T-helper 1 cell treated with Interleukin-12 subunit alpha and Interleukin-12 subunit beta and Interleukin-4 antibody, amounts not matched to agents 30 μg/mL and 1 μg/mL, for 36 hours (primary cell): ENCODE measurements around the gene FOCAD.
"Not testable (repeated sequence)": the region's sequence is repeated elsewhere in the genome, so short reads cannot be mapped to it uniquely, and the experiment has no call there.

Experiments
- H3K27ac Mint-ChIP-seq: one replicate; pipeline ENCODE4 v1.8.0; 2021; ENCODE audit warnings: mild to moderate bottlenecking, mixed read lengths
- H3K27me3 Mint-ChIP-seq: one replicate; pipeline ENCODE4 v1.8.0; 2021; ENCODE audit warnings: low read depth, mixed read lengths
- H3K36me3 Mint-ChIP-seq: one replicate; pipeline ENCODE4 v1.8.0; 2021; ENCODE audit warnings: low read depth, mixed read lengths
- H3K4me1 Mint-ChIP-seq: one replicate; pipeline ENCODE4 v1.8.0; 2021; ENCODE audit warnings: low read depth, mixed read lengths
- H3K4me3 Mint-ChIP-seq: one replicate; pipeline ENCODE4 v1.8.0; 2021; ENCODE audit warnings: mild to moderate bottlenecking, moderate library complexity, mixed read lengths
- H3K9me3 Mint-ChIP-seq: one replicate; pipeline ENCODE4 v1.8.0; 2021; ENCODE audit warnings: mixed read lengths

FOCAD gene

GRCh38 chr9:20684035-20684874 lies at the start of gene FOCAD:
Gene FOCAD (plus strand): TSS chr9:20684259. CDS start chr9:20715354, 31,095 bp downstream.
- Mint-ChIP-seq H3K4me3 (peak within 1 kb of the TSS; percentile 88), H3K9me3 (no peaks in the 10 kb centered on the region), H3K4me1 (peaks cover 13% of the 10 kb centered on the region), H3K36me3 (peaks cover 3% of the 10 kb centered on the region), H3K27ac (peak within 1 kb of the TSS; percentile 87), H3K27me3 (no peaks in the 10 kb centered on the region)

GRCh38 chr9:20634895-20635294 lies 49.2 kb upstream of the FOCAD start:
- no peak overlapping the region for H3K27ac Mint-ChIP-seq
- H3K4me3 Mint-ChIP-seq, result no peak overlapping the region
- H3K9me3 Mint-ChIP-seq, result no peaks in the 10 kb centered on the region
- peaks cover 39% of the 10 kb centered on the region for H3K27me3 Mint-ChIP-seq
- H3K4me1 Mint-ChIP-seq, result no peaks in the 10 kb centered on the region
- no peaks in the 10 kb centered on the region for H3K36me3 Mint-ChIP-seq

GRCh38 chr9:20636888-20637440 lies 47.1 kb upstream of the FOCAD start:
- peaks cover 24% of the 10 kb centered on the region for H3K27me3 Mint-ChIP-seq
- no peak overlapping the region for H3K4me3 Mint-ChIP-seq
- H3K9me3 Mint-ChIP-seq, result no peaks in the 10 kb centered on the region
- H3K36me3 Mint-ChIP-seq, result peaks cover 4% of the 10 kb centered on the region
- H3K27ac Mint-ChIP-seq, result no peak overlapping the region
- H3K4me1 Mint-ChIP-seq, result peaks cover 8% of the 10 kb centered on the region

GRCh38 chr9:20640331-20641187 lies 43.5 kb upstream of the FOCAD start:
- peak overlapping the region; percentile 17 for H3K27ac Mint-ChIP-seq
- peaks cover 11% of the 10 kb centered on the region for H3K4me1 Mint-ChIP-seq
- H3K9me3 Mint-ChIP-seq, result no peaks in the 10 kb centered on the region
- H3K4me3 Mint-ChIP-seq, result peak overlapping the region; percentile 2
- H3K27me3 Mint-ChIP-seq, result peaks cover 14% of the 10 kb centered on the region
- peaks cover 4% of the 10 kb centered on the region for H3K36me3 Mint-ChIP-seq

- Mint-ChIP-seq H3K4me3 (no peak overlapping the region), H3K4me1 (peaks cover 11% of the 10 kb centered on the region), H3K9me3 (no peaks in the 10 kb centered on the region), H3K27me3 (peaks cover 23% of the 10 kb centered on the region), H3K36me3 (peaks cover 4% of the 10 kb centered on the region), H3K27ac (no peak overlapping the region)
These were observed 42.0 kb upstream of the FOCAD start for GRCh38 chr9:20642045-20642444.

- H3K4me3 Mint-ChIP-seq, result no peak overlapping the region
- H3K9me3 Mint-ChIP-seq, result no peaks in the 10 kb centered on the region
- no peak overlapping the region for H3K27ac Mint-ChIP-seq
- H3K27me3 Mint-ChIP-seq, result peaks cover 32% of the 10 kb centered on the region
- H3K36me3 Mint-ChIP-seq, result peaks cover 4% of the 10 kb centered on the region
- peaks cover 11% of the 10 kb centered on the region for H3K4me1 Mint-ChIP-seq
These were observed 40.4 kb upstream of the FOCAD start for GRCh38 chr9:20643660-20644059.

- peaks cover 34% of the 10 kb centered on the region for H3K27me3 Mint-ChIP-seq
- peaks cover 2% of the 10 kb centered on the region for H3K4me1 Mint-ChIP-seq
- H3K4me3 Mint-ChIP-seq, result no peak overlapping the region
These were observed 37.4 kb upstream of the FOCAD start for GRCh38 chr9:20646656-20647055.

GRCh38 chr9:20649381-20649780 lies 34.7 kb upstream of the FOCAD start:
- Mint-ChIP-seq H3K4me3 (no peak overlapping the region), H3K9me3 (no peaks in the 10 kb centered on the region), H3K27ac (no peak overlapping the region), H3K36me3 (no peaks in the 10 kb centered on the region), H3K4me1 (no peaks in the 10 kb centered on the region), H3K27me3 (peaks cover 33% of the 10 kb centered on the region)

More at GRCh38 chr9:20646656-20647055, 37.4 kb upstream of the FOCAD start:
- H3K27ac Mint-ChIP-seq, result no peak overlapping the region
- no peaks in the 10 kb centered on the region for H3K36me3 Mint-ChIP-seq
- H3K9me3 Mint-ChIP-seq, result no peaks in the 10 kb centered on the region

GRCh38 chr9:20650313-20650712 lies 33.7 kb upstream of the FOCAD start:
- H3K4me3 Mint-ChIP-seq, result no peak overlapping the region
- H3K27ac Mint-ChIP-seq, result no peak overlapping the region
- H3K9me3 Mint-ChIP-seq, result no peaks in the 10 kb centered on the region
- no peaks in the 10 kb centered on the region for H3K36me3 Mint-ChIP-seq
- H3K27me3 Mint-ChIP-seq, result peaks cover 37% of the 10 kb centered on the region
- H3K4me1 Mint-ChIP-seq, result no peaks in the 10 kb centered on the region

- Mint-ChIP-seq H3K27ac (no peak overlapping the region), H3K27me3 (peaks cover 35% of the 10 kb centered on the region), H3K4me3 (no peak overlapping the region), H3K4me1 (no peaks in the 10 kb centered on the region), H3K36me3 (no peaks in the 10 kb centered on the region), H3K9me3 (no peaks in the 10 kb centered on the region)
These were observed 33.2 kb upstream of the FOCAD start for GRCh38 chr9:20650750-20651299.

GRCh38 chr9:20651939-20652338 lies 32.1 kb upstream of the FOCAD start:
- Mint-ChIP-seq H3K4me1 (no peaks in the 10 kb centered on the region), H3K27me3 (peaks cover 29% of the 10 kb centered on the region), H3K27ac (no peak overlapping the region), H3K36me3 (no peaks in the 10 kb centered on the region), H3K4me3 (no peak overlapping the region), H3K9me3 (no peaks in the 10 kb centered on the region)

- Mint-ChIP-seq H3K27ac (peak overlapping the region; percentile 75), H3K4me3 (peak overlapping the region; percentile 84)
- H3K9me3 Mint-ChIP-seq, H3K4me1 Mint-ChIP-seq, H3K36me3 Mint-ChIP-seq, H3K27me3 Mint-ChIP-seq: not testable (repeated sequence)
These were observed 25.8 kb upstream of the FOCAD start for GRCh38 chr9:20658246-20658667.

GRCh38 chr9:20658677-20659473 lies 25.2 kb upstream of the FOCAD start:
- no peaks in the 10 kb centered on the region for H3K36me3 Mint-ChIP-seq
- H3K4me1 Mint-ChIP-seq, result no peaks in the 10 kb centered on the region
- peak overlapping the region; percentile 75 for H3K27ac Mint-ChIP-seq
- no peaks in the 10 kb centered on the region for H3K9me3 Mint-ChIP-seq
- H3K4me3 Mint-ChIP-seq, result peak overlapping the region; percentile 84
- peaks cover 8% of the 10 kb centered on the region for H3K27me3 Mint-ChIP-seq
